H4 (cell line): ENCODE measurements around the gene KRT84. TPM values are rescaled to one million over a fixed set of nuclear protein-coding genes. Genes with fewer than 3 reads are reported as not detected.
A peak's percentile ranks its signal among the peaks of the same experiment; 100 is the strongest.

Experiments
- DNase-seq: peaks from one replicate; pipeline ENCODE4 v3.0.0-alpha.2; 2015; ENCODE audit warnings: low spot score
- total RNA-seq: library from RNA; depleted of rRNA; stranded (reverse); fragments of >200 nt; shearing (Covaris generic); gene quantifications from 2 replicates; pipeline ENCODE4 v1.2.3, GENCODE V29; 2014; rRNA removed

KRT84 gene
- not detected in 2 replicates for total RNA-seq

GRCh38 chr12:52385226-52385702 is at the start of gene KRT84:
Gene KRT84, minus strand, starts transcription at chr12:52385652. Its CDS starts 67 bp downstream, at chr12:52385585.
- DNase-seq = no peak

- DNase-seq = no peak
Measured at GRCh38 chr12:52434760-52435530, 49.5 kb upstream of the KRT84 start.

- peak; percentile 67 for DNase-seq
Measured at GRCh38 chr12:52434081-52434733, 48.8 kb upstream of the KRT84 start, which contains the start of gene KRT75. Gene KRT75, minus strand, starts transcription at chr12:52434371. Its CDS starts 67 bp downstream, at chr12:52434304.

- DNase-seq = no peak
Measured at GRCh38 chr12:52433501-52434080, 48.1 kb upstream of the KRT84 start.

GRCh38 chr12:52432559-52433207 is 47.2 kb upstream of the KRT84 start:
- no peak for DNase-seq

GRCh38 chr12:52428121-52428520 is 42.7 kb upstream of the KRT84 start:
- no peak for DNase-seq

- no peak for DNase-seq
Measured at GRCh38 chr12:52427083-52427482, 41.6 kb upstream of the KRT84 start.

GRCh38 chr12:52426034-52426433 is 40.6 kb upstream of the KRT84 start:
- no peak for DNase-seq

GRCh38 chr12:52425466-52425865 is 40.0 kb upstream of the KRT84 start:
- no peak for DNase-seq

- no peak for DNase-seq
Measured at GRCh38 chr12:52423661-52424500, 38.4 kb upstream of the KRT84 start.

- no peak for DNase-seq
Measured at GRCh38 chr12:52423035-52423434, 37.6 kb upstream of the KRT84 start.

GRCh38 chr12:52419656-52420055 is 34.2 kb upstream of the KRT84 start:
- DNase-seq = no peak

GRCh38 chr12:52418576-52419110 is 33.2 kb upstream of the KRT84 start:
- DNase-seq = no peak

GRCh38 chr12:52417740-52418139 is 32.3 kb upstream of the KRT84 start:
- no peak for DNase-seq

- no peak for DNase-seq
Measured at GRCh38 chr12:52416795-52417194, 31.3 kb upstream of the KRT84 start.

- DNase-seq = peak; percentile 57
Measured at GRCh38 chr12:52415870-52416750, 30.7 kb upstream of the KRT84 start.

GRCh38 chr12:52414936-52415335 is 29.5 kb upstream of the KRT84 start:
- no peak for DNase-seq

GRCh38 chr12:52413782-52414345 is 28.4 kb upstream of the KRT84 start:
- no peak for DNase-seq

GRCh38 chr12:52413202-52413601 is 27.8 kb upstream of the KRT84 start:
- DNase-seq = no peak

GRCh38 chr12:52411815-52412214 is 26.4 kb upstream of the KRT84 start:
- no peak for DNase-seq
